CD4-positive, alpha-beta T cell treated with Interleukin-2 at 100 ng/mL for 4 hours (primary cell): ENCODE results near the gene ISYNA1.
A peak's percentile ranks its signal among the peaks of the same experiment; 100 is the strongest.

Experiments
- DNase-seq: peaks from one replicate; pipeline ENCODE4 v3.0.0-alpha.2; 2020; ENCODE audit warnings: low spot score

Gene ISYNA1

GRCh38 chr19:18431351-18432197 lies 6.4 kb downstream of the ISYNA1 start:
- DNase-seq, result no peak

- no peak for DNase-seq
These were observed 7.4 kb downstream of the ISYNA1 start for GRCh38 chr19:18430417-18431144.

GRCh38 chr19:18429717-18430416 lies 8.1 kb downstream of the ISYNA1 start:
- no peak for DNase-seq

DNA sequence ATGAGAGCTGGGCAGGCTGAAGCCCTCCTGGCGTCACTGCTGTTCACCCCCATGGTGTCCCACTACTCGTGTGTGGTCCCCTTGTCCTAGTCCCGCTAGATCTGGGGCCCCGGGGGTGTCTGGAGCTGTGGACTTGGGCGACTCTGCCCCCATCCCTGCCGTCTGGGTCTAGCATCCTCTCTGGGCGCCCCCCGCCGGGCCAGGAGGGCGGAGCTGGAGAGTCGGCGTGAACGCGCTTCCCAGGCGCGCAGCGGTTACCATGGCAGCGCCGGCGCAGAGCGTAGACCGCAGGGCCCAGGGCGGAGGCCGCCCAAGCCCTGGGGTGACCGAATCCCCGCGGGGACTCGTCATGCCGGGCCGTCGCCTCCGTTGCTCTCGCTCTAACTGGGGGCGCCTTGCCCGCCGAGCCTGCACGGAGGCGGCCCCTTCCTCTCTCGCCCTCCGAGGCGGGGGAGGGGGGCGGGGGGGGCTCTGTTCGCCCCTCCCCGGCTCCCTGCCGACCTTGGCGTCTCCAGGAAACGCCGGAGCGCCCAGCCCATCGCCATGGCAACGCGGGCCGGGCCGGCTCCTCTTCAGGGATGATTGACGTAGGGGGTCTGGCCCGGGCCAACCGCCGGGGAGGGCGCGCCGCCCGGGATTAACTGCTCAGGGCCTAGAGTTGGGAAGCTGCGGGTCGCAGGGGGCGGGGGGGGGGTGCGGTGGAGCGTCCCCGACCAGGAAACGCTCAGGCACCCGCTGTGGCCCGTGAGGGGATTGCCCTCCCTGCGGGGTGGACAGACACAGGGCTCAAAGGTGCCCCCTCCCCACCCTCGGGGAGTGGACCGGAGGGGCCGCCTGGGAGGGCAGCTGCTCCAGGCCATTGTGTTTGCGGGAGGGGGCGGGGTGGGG lies 8.9 kb downstream of the ISYNA1 start:
- DNase-seq, result peak; percentile 91

GRCh38 chr19:18428173-18428786 lies 9.7 kb downstream of the ISYNA1 start:
- no peak for DNase-seq

DNA sequence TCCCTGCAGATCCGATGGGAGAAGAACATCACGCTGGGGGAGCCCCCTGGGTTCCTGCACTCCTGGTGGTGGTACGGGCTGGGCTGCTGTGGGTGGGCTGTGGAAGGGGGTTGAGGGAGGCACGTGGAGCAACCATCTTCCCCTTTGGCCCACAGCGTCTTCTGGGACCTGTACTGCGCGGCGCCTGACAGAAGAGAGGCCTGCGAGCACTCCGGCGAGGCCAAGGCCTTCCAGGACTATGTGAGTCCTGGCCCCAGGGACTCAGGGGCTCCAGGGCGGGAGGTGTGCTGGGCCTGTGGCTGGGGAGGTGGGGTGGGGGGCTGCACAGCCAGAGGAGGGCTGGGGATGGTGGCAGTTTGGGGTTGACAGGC lies 10.2 kb downstream of the ISYNA1 start:
- no peak for DNase-seq

GRCh38 chr19:18427080-18427742 lies 10.7 kb downstream of the ISYNA1 start:
- no peak for DNase-seq

- no peak for DNase-seq
These were observed 11.5 kb downstream of the ISYNA1 start for GRCh38 chr19:18426416-18426767.

- DNase-seq, result no peak
These were observed 12.2 kb downstream of the ISYNA1 start for GRCh38 chr19:18425515-18426415.

DNA sequence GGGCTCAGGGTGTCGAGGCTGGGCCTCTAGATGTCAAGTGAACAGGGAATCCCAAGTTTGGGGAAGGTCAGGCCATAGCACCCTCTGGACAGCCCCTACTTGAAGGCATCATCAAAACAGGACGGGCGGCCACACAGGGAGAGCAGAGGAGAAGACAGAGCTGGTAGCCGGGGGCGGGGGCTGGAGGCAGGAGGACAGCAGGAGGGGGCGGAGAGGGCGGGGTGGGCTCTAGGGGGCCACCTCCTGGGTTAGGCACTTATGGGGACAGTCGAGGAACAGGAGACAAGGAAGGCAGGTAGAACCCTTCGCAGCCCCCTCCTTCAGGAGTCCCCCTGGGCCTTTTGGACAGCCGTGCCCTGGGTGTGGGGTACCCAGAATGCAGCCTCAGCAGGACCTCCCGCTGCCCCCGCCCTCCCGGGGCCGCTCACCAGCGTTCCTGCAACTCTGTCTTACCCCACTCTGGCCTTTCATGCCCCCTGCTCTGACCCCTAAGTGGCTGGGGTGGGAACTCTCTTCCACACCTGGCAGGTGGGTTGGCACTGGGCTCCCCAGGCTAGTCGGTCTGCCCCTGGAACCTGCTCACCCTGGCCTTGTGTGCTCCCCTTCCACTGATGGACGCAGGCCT lies 12.9 kb downstream of the ISYNA1 start:
- DNase-seq, result no peak

DNA sequence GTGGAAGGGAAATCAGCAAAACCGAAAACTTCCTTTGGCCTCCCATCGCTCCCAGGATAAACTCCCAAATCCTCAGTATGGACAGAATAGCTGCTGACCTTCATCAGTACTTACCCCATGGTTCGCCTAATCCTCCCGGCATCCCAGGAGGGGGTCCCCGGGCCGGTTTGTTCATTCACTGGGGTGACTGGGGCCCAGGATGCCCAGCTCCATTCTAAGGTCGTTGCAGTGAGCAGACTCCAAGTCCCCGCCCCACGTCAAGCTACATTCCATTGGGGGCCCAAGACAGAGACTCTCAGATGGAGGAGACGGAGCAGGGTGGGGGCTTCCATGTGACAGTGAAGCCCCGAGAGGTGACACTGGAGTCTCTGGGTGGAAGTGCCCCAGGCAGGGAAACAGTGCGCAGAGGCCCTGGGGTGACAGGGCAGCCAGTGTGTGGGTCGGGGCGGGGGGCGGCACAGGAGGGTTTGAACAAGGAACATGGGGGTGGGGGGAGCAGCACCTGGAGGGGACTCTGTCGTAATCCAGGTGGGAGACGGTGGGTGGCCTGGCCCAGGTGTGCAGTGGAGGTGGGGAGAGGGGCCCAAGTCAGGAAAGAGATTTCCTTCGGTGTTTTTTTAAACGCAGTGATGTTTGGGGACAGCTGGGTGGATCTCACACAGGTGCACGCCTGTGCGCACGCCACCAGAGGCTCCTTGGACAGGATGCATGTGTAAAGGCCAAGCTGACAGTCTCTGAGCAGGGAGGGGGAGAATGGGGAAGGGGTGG lies 13.6 kb downstream of the ISYNA1 start:
- DNase-seq, result no peak

GRCh38 chr19:18423258-18424020 lies 14.5 kb downstream of the ISYNA1 start:
- DNase-seq, result no peak

- DNase-seq, result peak; percentile 53
These were observed 15.3 kb downstream of the ISYNA1 start for GRCh38 chr19:18422530-18423191.

DNA sequence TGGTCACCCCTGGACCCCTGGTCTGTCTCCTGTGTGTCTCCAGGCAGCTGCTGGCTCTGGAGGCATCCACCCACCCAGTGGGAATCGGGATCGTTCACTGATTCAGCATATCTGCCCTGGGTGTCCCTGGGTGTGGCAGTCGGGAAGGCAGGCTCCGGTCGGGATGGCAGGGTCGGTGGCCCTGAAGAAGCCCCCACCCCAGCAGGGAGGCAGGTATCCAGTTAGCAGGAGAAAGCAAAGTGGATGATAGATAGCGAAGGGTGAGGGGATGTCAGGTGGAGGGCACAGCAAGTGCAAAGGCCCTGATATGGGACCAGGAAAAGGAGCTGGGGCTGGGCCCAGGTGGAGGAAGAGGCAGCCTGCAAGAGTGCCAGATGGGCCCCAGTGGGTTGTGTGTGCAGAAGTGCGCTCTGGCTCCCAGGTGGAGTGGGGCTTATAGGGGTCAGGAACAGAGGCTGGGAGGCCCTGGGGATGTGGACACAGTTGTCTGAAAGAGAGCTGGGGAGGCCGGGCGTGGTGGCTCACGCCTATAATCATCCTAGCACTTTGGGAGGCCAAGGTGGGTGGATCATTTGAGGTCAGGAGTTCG lies 16.5 kb downstream of the ISYNA1 start:
- no peak for DNase-seq

DNA sequence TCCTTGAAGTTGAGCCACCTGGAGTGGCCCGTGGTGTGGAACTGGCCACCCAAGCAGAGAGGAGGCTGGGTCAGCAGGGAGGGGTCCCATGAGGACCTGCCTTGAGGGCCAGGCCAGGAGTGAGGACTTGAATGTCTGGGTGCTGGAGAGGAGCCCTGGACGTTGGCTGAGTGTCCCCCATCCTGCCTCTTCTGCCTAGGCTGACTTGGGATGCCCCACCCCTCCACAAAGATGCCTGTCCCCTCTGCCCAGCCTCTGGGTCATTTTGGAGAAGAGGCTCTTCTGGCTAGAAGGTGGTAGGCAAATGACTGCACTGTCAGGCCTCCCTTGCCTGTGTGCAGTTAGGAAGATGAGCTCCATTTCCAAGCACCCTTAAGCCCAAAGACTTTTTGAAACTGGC lies 17.0 kb downstream of the ISYNA1 start:
- DNase-seq, result no peak

DNA sequence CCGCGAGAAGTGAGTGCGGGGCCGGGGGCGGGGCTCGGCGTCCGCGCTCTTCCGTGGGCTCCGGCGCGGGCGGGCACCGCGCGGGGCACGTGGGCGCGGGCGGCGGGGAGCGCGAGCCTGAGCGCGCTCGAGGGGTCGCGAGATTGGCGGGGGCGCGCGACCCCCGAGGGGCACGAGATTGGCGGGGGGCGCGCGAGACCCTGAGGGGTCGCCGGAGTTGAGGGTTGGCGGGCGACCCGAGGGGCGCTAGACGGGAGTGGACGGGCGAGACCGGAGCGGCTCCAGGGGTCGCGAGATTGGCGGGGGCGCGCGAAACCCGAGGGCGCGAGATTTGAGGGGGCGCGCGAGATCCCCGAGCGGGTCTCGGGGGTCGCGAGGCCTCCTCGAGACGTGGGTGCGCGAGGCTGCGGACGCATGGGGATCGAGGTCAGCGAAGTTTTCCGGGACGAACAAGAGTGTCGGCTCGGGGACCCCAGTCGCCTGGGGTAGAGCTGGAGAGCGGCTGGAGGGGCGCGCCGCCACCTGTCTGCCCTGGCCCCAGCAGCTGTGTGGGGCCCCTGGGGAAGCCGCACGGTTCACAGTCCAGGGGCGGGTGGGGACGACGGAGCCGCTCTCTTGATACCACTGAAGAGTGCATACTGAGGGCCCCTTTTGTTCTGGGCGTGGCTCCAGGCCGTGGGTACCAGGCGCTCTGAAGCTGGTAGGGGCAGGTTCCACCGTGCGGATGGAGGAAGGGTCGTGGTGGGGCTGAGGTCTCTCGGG lies 18.1 kb downstream of the ISYNA1 start:
- DNase-seq, result peak; percentile 53
